IMR-90 (cell line): ENCODE measurements around the gene SIDT1. TPM values are rescaled to one million over a fixed set of nuclear protein-coding genes. Genes with fewer than 3 reads are reported as not detected.

ENCODE experiments used
- ATAC-seq: fragments of 200-7000 bp; cut with Tn5 transposase; 2 replicates; pipeline ENCODE4 v1.9.1; 2020; ENCODE audit warnings: low read depth, mild to moderate bottlenecking, moderate library complexity
- BruUV-seq: library from RNA; stranded (reverse); fragments of 400-500 nt; replicated peaks from 2 replicates; lab custom pipeline; 2021; lab: Mats Ljungman, UMichigan
- CTCF ChIA-PET: fragments of 300-600 bp; formaldehyde crosslinking; extraction: SDS; loops from one replicate; lab custom pipeline; 2021; ENCODE audit warnings: antibody characterized with exemption; lab: Yijun Ruan, JAX
- POLR2A ChIA-PET: fragments of 300-600 bp; sonication (Branson Sonifier 250); formaldehyde crosslinking; loops from one replicate; lab custom pipeline; 2022; ENCODE audit warnings: antibody characterized with exemption; ENCODE audit not compliant: unreplicated experiment; lab: Charles Lee
- DNase-seq: peaks from one replicate; pipeline ENCODE4 v3.0.0; 2013
- H2AFZ ChIP-seq: replicated peaks from 2 replicates; pipeline ENCODE3; 2013; ENCODE audit warnings: low read length, mild to moderate bottlenecking; ENCODE audit not compliant: poor library complexity
- H2AK5ac ChIP-seq: 2 replicates; pipeline ENCODE4 v1.6.1; 2013; ENCODE audit warnings: low read depth, low read length, inconsistent platforms
- H2AK9ac ChIP-seq: replicated peaks from 2 replicates; pipeline ENCODE3; 2013; ENCODE audit warnings: mild to moderate bottlenecking, low read depth, low read length, moderate library complexity; ENCODE audit not compliant: poor library complexity
- H2BK120ac ChIP-seq: 2 replicates; pipeline ENCODE4 v1.6.1; 2013; ENCODE audit warnings: low read depth, low read length, inconsistent platforms
- H2BK15ac ChIP-seq: 3 replicates; pipeline ENCODE4 v1.6.1; 2013; ENCODE audit warnings: low read depth, low read length, inconsistent platforms
- H2BK20ac ChIP-seq: 2 replicates; pipeline ENCODE4 v1.6.1; 2013; ENCODE audit warnings: low read depth, mild to moderate bottlenecking, inconsistent platforms, low read length, moderate library complexity
- H2BK5ac ChIP-seq: 2 replicates; pipeline ENCODE4 v1.6.1; 2013; ENCODE audit warnings: mild to moderate bottlenecking, low read depth, low read length, inconsistent platforms; ENCODE audit not compliant: poor library complexity, severe bottlenecking
- H3K14ac ChIP-seq: replicated peaks from 2 replicates; pipeline ENCODE4 v1.6.1; 2013; ENCODE audit warnings: low read depth, low read length, inconsistent platforms
- H3K18ac ChIP-seq: 2 replicates; pipeline ENCODE4 v1.6.1; 2013; ENCODE audit warnings: low read depth, low read length, control low read depth
- H3K23ac ChIP-seq: 2 replicates; pipeline ENCODE4 v1.6.1; 2013; ENCODE audit warnings: low read depth, low read length, inconsistent platforms
- H3K27ac ChIP-seq: 2 replicates; pipeline ENCODE4 v1.5.1; 2013; ENCODE audit warnings: mild to moderate bottlenecking, control low read depth, low read length; ENCODE audit not compliant: insufficient read depth
- H3K27me3 ChIP-seq: 2 replicates; pipeline ENCODE4 v1.6.1; 2013; ENCODE audit warnings: low read length; ENCODE audit not compliant: control insufficient read depth, insufficient read depth
- H3K36me3 ChIP-seq: 2 replicates; pipeline ENCODE4 v1.6.1; 2013; ENCODE audit warnings: low read length, mixed read lengths; ENCODE audit not compliant: control insufficient read depth, insufficient read depth
- H3K4ac ChIP-seq: 2 replicates; pipeline ENCODE4 v1.6.1; 2013; ENCODE audit warnings: low read depth, low read length, inconsistent platforms
- H3K4me1 ChIP-seq: 2 replicates; pipeline ENCODE4 v1.6.1; 2013; ENCODE audit warnings: low read length, mixed read lengths; ENCODE audit not compliant: control insufficient read depth, insufficient read depth
- H3K4me2 ChIP-seq: 2 replicates; pipeline ENCODE4 v1.6.1; 2013; ENCODE audit warnings: low read depth, mild to moderate bottlenecking, control low read depth, low read length, moderate library complexity
- H3K4me3 ChIP-seq: 2 replicates; pipeline ENCODE4 v1.5.1; 2013; ENCODE audit warnings: low read depth, mild to moderate bottlenecking, control low read depth, low read length, moderate library complexity; ENCODE audit not compliant: insufficient read depth
- H3K56ac ChIP-seq: 2 replicates; pipeline ENCODE4 v1.6.1; 2013; ENCODE audit warnings: low read length, inconsistent platforms; ENCODE audit not compliant: insufficient read depth; ENCODE audit errors: extremely low read depth
- H3K79me1 ChIP-seq, 2 experiments: 2 replicates each; pipeline ENCODE4 v1.6.1; 2013; ENCODE audit warnings: low read length in 2 of 2, inconsistent platforms in 1 of 2, low read depth in 1 of 2
- H3K9ac ChIP-seq: 2 replicates; pipeline ENCODE4 v1.6.1; 2013; ENCODE audit warnings: low read depth, low read length, control low read depth
- H3K9me1 ChIP-seq: 2 replicates; pipeline ENCODE4 v1.6.1; 2013; ENCODE audit warnings: low read length, inconsistent platforms; ENCODE audit not compliant: insufficient read depth
- H3K9me3 ChIP-seq: 2 replicates; pipeline ENCODE4 v1.6.1; 2013; ENCODE audit warnings: low read length; ENCODE audit not compliant: control insufficient read depth, insufficient read depth
- H4K20me1 ChIP-seq: 2 replicates; pipeline ENCODE4 v1.6.1; 2013; ENCODE audit warnings: low read length, inconsistent platforms; ENCODE audit not compliant: insufficient read depth
- H4K5ac ChIP-seq: 2 replicates; pipeline ENCODE4 v1.6.1; 2013; ENCODE audit warnings: mild to moderate bottlenecking, low read depth, low read length, control low read depth
- H4K8ac ChIP-seq, 2 experiments: 2 replicates each; pipeline ENCODE4 v1.6.1; 2013; ENCODE audit warnings: low read depth in 2 of 2, low read length in 2 of 2, control low read depth in 1 of 2, inconsistent platforms in 1 of 2
- H4K91ac ChIP-seq: 2 replicates; pipeline ENCODE4 v1.6.1; 2013; ENCODE audit warnings: low read depth, low read length, inconsistent platforms; ENCODE audit not compliant: insufficient read depth
- BHLHE40 ChIP-seq: fragments of 150-350 bp; IDR thresholded peaks from 2 replicates; pipeline ENCODE4 v1.6.1; 2016; ENCODE audit warnings: mild to moderate bottlenecking, low read depth, low read length
- CEBPB ChIP-seq: IDR thresholded peaks from 2 replicates; pipeline ENCODE4 v1.6.1; 2012; ENCODE audit warnings: low read depth, low read length, improper control_type of control experiment
- CHD1 ChIP-seq: IDR thresholded peaks from 2 replicates; pipeline ENCODE4 v1.6.1; 2012; ENCODE audit warnings: low read depth, low read length, improper control_type of control experiment
- CTCF ChIP-seq: conservative IDR thresholded peaks from 2 replicates; pipeline ENCODE4 v1.5.1; 2012; ENCODE audit warnings: mild to moderate bottlenecking, low read depth, low read length, improper control_type of control experiment
- ELK1 ChIP-seq: fragments of 150-350 bp; IDR thresholded peaks from 2 replicates; pipeline ENCODE4 v1.6.1; 2016; ENCODE audit warnings: low read depth, mild to moderate bottlenecking, low read length, moderate library complexity, borderline replicate concordance
- FOS ChIP-seq: fragments of 150-350 bp; IDR thresholded peaks from 2 replicates; pipeline ENCODE4 v1.6.1; 2016; ENCODE audit warnings: low read depth, low read length
- MAFK ChIP-seq: IDR thresholded peaks from 2 replicates; pipeline ENCODE4 v1.6.1; 2012; ENCODE audit warnings: low read depth, low read length, improper control_type of control experiment
- MAZ ChIP-seq: IDR thresholded peaks from 2 replicates; pipeline ENCODE4 v1.6.1; 2012; ENCODE audit warnings: low read depth, mild to moderate bottlenecking, low read length, improper control_type of control experiment, moderate library complexity, borderline replicate concordance
- MXI1 ChIP-seq: IDR thresholded peaks from 2 replicates; pipeline ENCODE4 v1.6.1; 2012; ENCODE audit warnings: low read depth, mild to moderate bottlenecking, low read length, moderate library complexity, borderline replicate concordance
- POLR2A ChIP-seq: IDR thresholded peaks from 2 replicates; pipeline ENCODE4 v1.6.1; 2012; ENCODE audit warnings: mild to moderate bottlenecking, low read depth, low read length
- RCOR1 ChIP-seq: IDR thresholded peaks from 2 replicates; pipeline ENCODE4 v1.6.1; 2012; ENCODE audit warnings: mild to moderate bottlenecking, low read length, improper control_type of control experiment; ENCODE audit not compliant: insufficient replicate concordance
- RFX5 ChIP-seq: IDR thresholded peaks from 2 replicates; pipeline ENCODE4 v1.8.0; 2012; ENCODE audit warnings: low read depth, mild to moderate bottlenecking, low read length, moderate library complexity
- SMC3 ChIP-seq: fragments of 150-350 bp; IDR thresholded peaks from 2 replicates; pipeline ENCODE4 v1.6.1; 2016; ENCODE audit warnings: low read depth, mild to moderate bottlenecking, antibody characterized with exemption, low read length, moderate library complexity
- USF2 ChIP-seq: fragments of 150-350 bp; IDR thresholded peaks from 2 replicates; pipeline ENCODE4 v1.6.1; 2017; ENCODE audit warnings: mild to moderate bottlenecking, antibody characterized with exemption, low read length, low read depth
- WGBS, 2 experiments: methylation state at CpG; one replicate each; pipeline versions ENCODE4 v1.1.5 to v1.1.7; 2013; ENCODE audit warnings: missing lambda C conversion rate in 2 of 2; ENCODE audit not compliant: insufficient read length in 1 of 2; ENCODE audit errors: extremely low coverage in 2 of 2; 5-methylcytosine and 5-hydroxymethylcytosine counted together
- dilution Hi-C: fragments of 300-500 bp; cut with HindIII; formaldehyde crosslinking; loops from one replicate; pipeline ENCODE4 v1.14.3; 2018; ENCODE audit warnings: low sequenced_read_pairs; ENCODE audit not compliant: unreplicated experiment
- in situ Hi-C: fragments of 300-500 bp; cut with MboI; formaldehyde crosslinking; loops from 3 replicates; pipeline ENCODE4 v1.14.3; 2019; ENCODE audit warnings: low sequenced_read_pairs, inconsistent platforms, mixed read lengths
- intact Hi-C: fragments of 100-400 bp; cut with micrococcal nuclease; formaldehyde crosslinking; loops from 2 replicates; pipeline ENCODE4 v1.10.0; 2022
- polyA plus RNA-seq, 3 experiments: library from polyadenylated mRNA; depleted of rRNA; stranded (reverse); fragments of >200 nt; gene quantifications; 2 replicates each; pipeline ENCODE4 v1.2.3, GENCODE V29; 2012; ENCODE audit warnings: low replicate concordance in 1 of 3
- total RNA-seq: library from RNA; depleted of rRNA; stranded (reverse); fragments of >200 nt; gene quantifications from 2 replicates; pipeline ENCODE4 v1.2.3, GENCODE V29; 2012

Gene SIDT1
- total and polyA plus RNA-seq, 2 of the 4 experiments (the other 2 are of a cell fraction), result not detected

- no peak overlapping the region for H2AK9ac ChIP-seq
- ChIA-PET POLR2A (no interaction called here), CTCF (no interaction called here)
- no peak overlapping the region for H3K4me3 ChIP-seq
- H3K56ac ChIP-seq, result no peak overlapping the region
- no peak overlapping the region for H3K23ac ChIP-seq
- H3K4me1 ChIP-seq, result peaks cover 3% of the 10 kb centered on the region; the same call in 1 of the 2 replicates
- WGBS, 2 experiments, result no CpG with 5 or more reads among the region's 8 CpGs
- H2AK5ac ChIP-seq, result no peak overlapping the region
- H2BK120ac ChIP-seq, result no peak overlapping the region
- no peak overlapping the region for H2BK20ac ChIP-seq
- BruUV-seq, result no TSS peak
- TF ChIP-seq RCOR1 (no peak), ELK1 (no peak), CTCF (no peak), USF2 (no peak), MAFK (no peak), RFX5 (no peak), SMC3 (no peak), FOS (no peak), CEBPB (no peak), BHLHE40 (no peak), POLR2A (no peak), CHD1 (no peak), MAZ (no peak), MXI1 (no peak)
- no peak overlapping the region for H2BK5ac ChIP-seq
- H3K4me2 ChIP-seq, result peak overlapping the region; percentile 36; the same call in 1 of the 2 replicates
- dilution Hi-C loops (no loop called here), intact Hi-C loops (no loop called here), in situ Hi-C loops (no loop called here)
- H3K14ac ChIP-seq, result no peak overlapping the region
- H4K5ac ChIP-seq, result no peak overlapping the region
- no peak overlapping the region for H4K91ac ChIP-seq
- H3K36me3 ChIP-seq, result no peaks in the 10 kb centered on the region
- no peak overlapping the region for H2AFZ ChIP-seq
- no peaks in the 10 kb centered on the region for H3K9me3 ChIP-seq
- no peaks in the 10 kb centered on the region for H4K20me1 ChIP-seq
- 0 out of 2 replicates have a peak, but pooled peaks cover 2% of the 10 kb centered on the region for H3K9me1 ChIP-seq
- H3K4ac ChIP-seq, result no peak overlapping the region
- no peak overlapping the region for H3K9ac ChIP-seq
- no peaks in the 10 kb centered on the region for H3K79me1 ChIP-seq
- H3K27ac ChIP-seq, result no peak overlapping the region
- no peak overlapping the region for H3K18ac ChIP-seq
- DNase-seq (no peak), ATAC-seq (0 out of 2 replicates have a peak, but pooled peaks have one; percentile 27)
- peaks cover 18% of the 10 kb centered on the region for H3K27me3 ChIP-seq
- no peak overlapping the region for H4K8ac ChIP-seq
- H2BK15ac ChIP-seq, result no peak overlapping the region
Observed at GRCh38 chr3:113606539-113607218, 74.3 kb downstream of the SIDT1 start.
